ENCODE results near the gene LHFPL4. TPM values are rescaled to one million over a fixed set of nuclear protein-coding genes. Genes with fewer than 3 reads are reported as not detected.

The LHFPL4 gene
- total RNA-seq, 1 experiment from 2014 or later = 16.3 TPM

- Histone ChIP-seq H2AK5ac (ENCODE audit: insufficient read length, low read length) (no peak overlapping the region), H2BK120ac (ENCODE audit: low read depth, low read length, poor library complexity, severe bottlenecking) (no peak overlapping the region), H2BK12ac (ENCODE audit: insufficient read length, low read depth, low read length) (no peak overlapping the region), H3K9ac (ENCODE audit: extremely low read depth, insufficient read length, low read length) (no peak overlapping the region), H2BK5ac (ENCODE audit: insufficient read length, low read length) (no peak overlapping the region), H3K9me3 (ENCODE audit: control insufficient read depth, low read depth, low read length) (no peaks in the 10 kb centered on the region), H3K56ac (ENCODE audit: insufficient read length, low read depth, low read length) (no peak overlapping the region), H4K8ac (replicated peaks; ENCODE audit: insufficient read length, low read depth, low read length) (no peak overlapping the region), H4K5ac (ENCODE audit: insufficient read length, low read depth, low read length) (no peak overlapping the region), H3T11ph (ENCODE audit: low read length) (no peak overlapping the region), H3K27me3 (ENCODE audit: insufficient read depth, low read length) (no peaks in the 10 kb centered on the region), H2BK20ac (ENCODE audit: low read depth, low read length, poor library complexity, severe bottlenecking) (no peak overlapping the region), H3K79me2 (ENCODE audit: insufficient read depth, low read length) (no peaks in the 10 kb centered on the region), H4K20me1 (ENCODE audit: control insufficient read depth, insufficient read depth, insufficient read length) (peaks cover 3% of the 10 kb centered on the region), H3K27ac (ENCODE audit: insufficient read length, low read depth, low read length) (no peak overlapping the region), H3K4me2 (ENCODE audit: insufficient read depth, insufficient read length, low read length) (no peak overlapping the region), H3K23me2 (ENCODE audit: insufficient read length, low read depth, low read length, poor library complexity, severe bottlenecking) (no peaks in the 10 kb centered on the region), H3K4ac (ENCODE audit: low read depth, low read length) (no peak overlapping the region), H3K4me1 (ENCODE audit: insufficient read depth, low read length) (no peaks in the 10 kb centered on the region), H3K18ac (ENCODE audit: insufficient read length, low read depth, low read length) (no peak overlapping the region), H2BK15ac (ENCODE audit: low read depth, low read length) (no peak overlapping the region), H4K91ac (ENCODE audit: insufficient read length, low read depth, low read length) (no peak overlapping the region), H3K23ac (ENCODE audit: insufficient read length, low read depth, low read length) (no peak overlapping the region), H2AFZ (ENCODE audit: low read length) (no peak overlapping the region), H3K14ac (ENCODE audit: insufficient read depth, low read length) (no peak overlapping the region), H3K79me1 (ENCODE audit: insufficient read depth, low read depth, low read length, poor library complexity, severe bottlenecking) (peaks cover 5% of the 10 kb centered on the region)
- no peaks in the 10 kb centered on the region for H3K27me3 Mint-ChIP-seq (ENCODE audit: low read depth)
- WGBS (ENCODE audit: extremely low coverage, insufficient read length, low lambda C conversion rate) = no CpG with 5 or more reads among the region's 1 CpG
- H3K9me3 Mint-ChIP-seq = no peaks in the 10 kb centered on the region
- H3K4me3 Mint-ChIP-seq = no peak overlapping the region
- no peaks in the 10 kb centered on the region for H3K4me1 Mint-ChIP-seq
- H3K27ac Mint-ChIP-seq = no peak overlapping the region
- H3K36me3 Mint-ChIP-seq (ENCODE audit: insufficient read depth in 1 of 3, low read depth in 3 of 3) = peaks cover 48 to 89% (median 82%) of the 10 kb centered on the region in 3 experiments
- no peak for TF ChIP-seq CTCF (conservative IDR thresholded peaks at IDR 0.05)
- DNase-seq = no peak
These were observed 103.5 kb downstream of the LHFPL4 start for GRCh38 chr3:9450126-9450525.

Measured in H9 (cell line).